HUES6 (cell line): ENCODE data around the gene KCNE4.

Experiments
- H3K27ac ChIP-seq: 2 replicates; pipeline ENCODE4 v1.7.0; 2013; ENCODE audit warnings: low read depth, mild to moderate bottlenecking, low read length, inconsistent platforms
- H3K27me3 ChIP-seq: 2 replicates; pipeline ENCODE4 v1.6.1; 2013; ENCODE audit warnings: low read length; ENCODE audit not compliant: control insufficient read depth, insufficient read depth
- H3K36me3 ChIP-seq: 2 replicates; pipeline ENCODE4 v1.6.1; 2013; ENCODE audit warnings: low read length; ENCODE audit not compliant: control insufficient read depth, insufficient read depth
- H3K4me1 ChIP-seq: 2 replicates; pipeline ENCODE4 v1.6.1; 2013; ENCODE audit warnings: low read length; ENCODE audit not compliant: control insufficient read depth, insufficient read depth
- H3K4me3 ChIP-seq: 2 replicates; pipeline ENCODE4 v1.5.1; 2013; ENCODE audit warnings: low read depth, low read length
- H3K9ac ChIP-seq: one replicate; pipeline ENCODE4 v1.6.1; 2013; ENCODE audit warnings: mild to moderate bottlenecking, low read length
- H3K9me3 ChIP-seq: 2 replicates; pipeline ENCODE4 v1.6.1; 2013; ENCODE audit warnings: low read depth, low read length; ENCODE audit not compliant: control insufficient read depth, insufficient read depth

KCNE4 gene

DNA sequence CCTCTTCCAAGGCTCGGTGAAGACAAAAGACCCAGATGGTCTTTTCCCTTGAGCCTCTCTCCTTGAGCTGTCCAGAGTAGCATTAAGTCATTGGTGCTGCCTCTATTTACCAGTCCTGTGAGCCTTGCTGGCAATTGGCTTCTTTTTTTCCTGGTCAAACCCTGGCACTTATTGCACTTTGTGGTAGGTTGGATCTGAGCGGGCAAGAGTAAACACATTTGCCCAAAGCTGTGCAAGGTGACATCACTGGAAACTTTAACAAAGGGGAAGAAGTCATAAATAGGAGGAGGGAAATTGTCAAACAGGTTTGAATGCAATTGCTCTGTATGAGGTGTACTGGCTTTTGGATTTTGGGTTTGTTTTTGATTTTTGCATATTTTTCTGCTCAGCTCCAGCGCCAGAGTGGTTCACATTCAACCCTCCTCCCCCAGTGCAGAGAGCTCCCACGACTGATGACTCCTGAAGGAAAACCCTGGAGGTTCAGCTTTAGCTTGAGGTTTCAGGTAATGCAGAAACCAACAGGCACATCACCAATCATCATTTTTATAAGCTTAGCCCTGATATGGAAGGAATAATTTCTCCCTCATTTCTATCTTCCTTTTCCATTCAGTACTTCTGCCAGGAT is 8.3 kb downstream of the KCNE4 start:
- no peak overlapping the region for H3K4me3 ChIP-seq
- H3K27ac ChIP-seq, result no peak overlapping the region
- H3K36me3 ChIP-seq, result no peaks in the 10 kb centered on the region
- H3K27me3 ChIP-seq, result no peaks in the 10 kb centered on the region
- H3K9ac ChIP-seq, result no peak overlapping the region
- no peaks in the 10 kb centered on the region; the same call in 1 of the 2 replicates for H3K9me3 ChIP-seq
- H3K4me1 ChIP-seq, result no peaks in the 10 kb centered on the region

DNA sequence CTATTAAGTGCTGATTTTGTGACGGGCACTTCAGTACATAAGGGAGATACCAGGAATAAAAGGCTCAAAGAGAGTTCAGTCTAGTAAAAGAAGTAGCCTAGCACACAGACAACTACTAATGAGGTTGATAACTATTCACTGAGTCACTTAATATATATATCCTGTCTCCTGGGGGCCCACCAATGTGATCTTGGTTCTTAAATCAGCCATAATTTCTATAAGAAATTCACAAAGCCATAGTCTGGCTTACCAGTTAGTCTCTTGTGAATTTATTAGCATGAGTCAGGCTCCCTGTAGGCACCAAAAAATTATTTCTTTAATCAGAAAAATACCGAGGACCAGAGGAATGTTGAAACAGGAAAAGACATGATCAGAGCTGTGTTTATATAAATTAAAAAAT is 10.4 kb downstream of the KCNE4 start:
- Histone ChIP-seq H3K9ac (no peak overlapping the region), H3K27ac (no peak overlapping the region), H3K4me1 (no peaks in the 10 kb centered on the region), H3K27me3 (no peaks in the 10 kb centered on the region), H3K4me3 (no peak overlapping the region), H3K36me3 (no peaks in the 10 kb centered on the region), H3K9me3 (no peaks in the 10 kb centered on the region; the same call in 1 of the 2 replicates)

DNA sequence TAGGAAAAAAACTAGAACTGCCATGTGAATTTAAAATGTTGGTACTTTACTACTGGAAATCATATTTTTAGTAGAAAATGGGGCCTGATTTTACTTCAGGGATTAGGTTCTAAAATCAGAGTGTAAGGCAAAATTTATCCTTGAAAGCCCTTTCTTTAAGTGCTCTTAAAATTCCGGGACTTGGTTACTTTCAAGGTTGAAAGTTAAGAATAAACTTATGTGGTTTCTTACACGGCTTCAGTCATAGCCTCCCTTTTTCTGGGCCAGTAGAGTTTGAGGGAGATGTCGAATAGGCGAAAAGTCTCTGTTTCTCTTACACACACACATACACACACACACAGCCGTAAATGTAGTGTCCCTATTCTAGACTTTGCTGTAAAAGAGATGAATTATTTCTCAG is 13.1 kb downstream of the KCNE4 start:
- Histone ChIP-seq H3K27me3 (no peaks in the 10 kb centered on the region), H3K9me3 (no peaks in the 10 kb centered on the region), H3K36me3 (no peaks in the 10 kb centered on the region), H3K27ac (no peak overlapping the region), H3K4me3 (no peak overlapping the region), H3K4me1 (no peaks in the 10 kb centered on the region), H3K9ac (no peak overlapping the region)

DNA sequence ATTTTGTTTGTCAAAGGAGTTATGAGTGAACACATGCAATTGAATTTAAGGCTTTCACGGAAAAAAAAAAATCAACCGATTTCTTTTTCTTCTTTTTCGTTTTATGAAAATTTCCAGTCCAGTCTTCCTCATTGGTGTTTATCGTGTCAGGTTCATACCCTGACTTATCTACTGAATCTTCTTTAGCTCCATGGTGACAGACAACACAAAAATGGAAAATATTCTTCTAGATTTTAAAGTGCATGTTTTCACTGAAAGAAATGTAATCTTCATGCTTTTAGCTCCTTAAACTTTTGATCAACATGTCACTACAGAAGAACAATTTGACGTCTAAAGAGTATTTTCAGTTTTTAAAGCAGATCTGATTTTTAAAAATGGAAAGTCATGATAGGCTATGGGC is 14.7 kb downstream of the KCNE4 start:
- H3K36me3 ChIP-seq, result no peaks in the 10 kb centered on the region
- H3K27ac ChIP-seq, result no peak overlapping the region
- no peaks in the 10 kb centered on the region for H3K9me3 ChIP-seq
- H3K4me3 ChIP-seq, result no peak overlapping the region
- H3K4me1 ChIP-seq, result no peaks in the 10 kb centered on the region
- no peaks in the 10 kb centered on the region for H3K27me3 ChIP-seq
- no peak overlapping the region for H3K9ac ChIP-seq

DNA sequence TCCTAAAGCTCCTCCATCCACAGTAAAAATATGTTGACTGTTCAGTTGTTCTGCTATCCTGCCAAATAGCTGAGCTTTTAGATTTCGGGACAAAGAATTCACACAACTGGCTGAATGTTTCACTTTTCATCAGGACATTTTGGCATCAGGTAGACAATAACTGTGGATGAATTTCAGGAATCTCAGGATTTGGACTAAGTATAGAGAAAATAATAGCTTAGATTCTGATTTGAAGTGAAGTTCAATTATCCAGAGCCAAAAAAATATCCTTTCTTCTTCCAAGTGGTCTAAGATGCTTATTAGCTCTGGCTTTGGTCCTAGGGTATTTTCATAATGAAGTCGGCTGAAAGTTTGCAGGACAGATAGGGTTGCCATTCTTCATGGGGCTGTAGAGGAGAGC is 16.1 kb downstream of the KCNE4 start:
- no peaks in the 10 kb centered on the region for H3K36me3 ChIP-seq
- H3K4me3 ChIP-seq, result no peak overlapping the region
- H3K9me3 ChIP-seq, result no peaks in the 10 kb centered on the region
- no peak overlapping the region for H3K9ac ChIP-seq
- H3K27ac ChIP-seq, result no peak overlapping the region
- H3K27me3 ChIP-seq, result no peaks in the 10 kb centered on the region
- no peaks in the 10 kb centered on the region for H3K4me1 ChIP-seq

DNA sequence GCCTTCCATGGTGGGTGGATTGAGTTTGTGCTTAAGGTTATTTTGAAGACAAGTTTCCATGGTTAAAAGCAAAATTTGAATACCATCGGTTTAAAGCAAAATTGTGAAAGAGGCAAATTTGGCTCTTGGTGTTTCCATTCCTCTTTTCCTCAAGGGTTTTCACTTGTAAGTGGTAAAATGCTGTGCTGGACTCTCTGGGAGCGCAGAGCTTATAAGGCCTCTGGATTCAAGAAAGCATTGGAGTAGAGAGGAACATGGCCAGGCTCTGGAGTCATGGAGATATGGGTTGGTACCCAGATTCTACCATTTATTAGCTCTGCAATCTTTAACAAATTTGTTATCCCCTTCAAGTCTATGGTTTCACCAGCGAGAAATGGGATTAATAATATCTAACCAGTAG is 17.5 kb downstream of the KCNE4 start:
- Histone ChIP-seq H3K4me1 (no peaks in the 10 kb centered on the region), H3K27me3 (no peaks in the 10 kb centered on the region), H3K27ac (no peak overlapping the region), H3K9ac (no peak overlapping the region), H3K36me3 (no peaks in the 10 kb centered on the region), H3K4me3 (no peak overlapping the region), H3K9me3 (no peaks in the 10 kb centered on the region)

DNA sequence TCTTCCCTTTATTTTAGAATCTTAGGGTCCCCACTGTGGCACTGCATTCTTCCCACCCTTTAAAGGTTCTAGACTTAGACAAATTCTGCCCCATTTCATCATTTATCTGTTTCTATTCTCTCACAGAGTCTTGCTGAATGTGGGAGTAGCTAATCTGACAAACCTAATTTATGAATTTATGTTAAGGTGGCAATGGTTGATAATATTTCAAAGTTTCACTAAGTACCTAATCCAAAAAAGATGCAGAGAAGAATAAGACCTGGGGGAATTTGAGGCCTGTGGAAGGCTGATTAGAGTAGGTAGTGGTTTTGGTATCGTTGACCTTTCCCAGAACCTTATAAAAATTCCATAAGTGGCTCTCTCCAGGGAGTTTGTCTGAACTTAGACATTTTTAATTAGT is 18.0 kb downstream of the KCNE4 start:
- H3K9me3 ChIP-seq, result no peaks in the 10 kb centered on the region
- no peaks in the 10 kb centered on the region for H3K36me3 ChIP-seq
- H3K4me1 ChIP-seq, result no peaks in the 10 kb centered on the region
- H3K4me3 ChIP-seq, result no peak overlapping the region
- H3K27me3 ChIP-seq, result no peaks in the 10 kb centered on the region
- no peak overlapping the region for H3K9ac ChIP-seq
- no peak overlapping the region for H3K27ac ChIP-seq

DNA sequence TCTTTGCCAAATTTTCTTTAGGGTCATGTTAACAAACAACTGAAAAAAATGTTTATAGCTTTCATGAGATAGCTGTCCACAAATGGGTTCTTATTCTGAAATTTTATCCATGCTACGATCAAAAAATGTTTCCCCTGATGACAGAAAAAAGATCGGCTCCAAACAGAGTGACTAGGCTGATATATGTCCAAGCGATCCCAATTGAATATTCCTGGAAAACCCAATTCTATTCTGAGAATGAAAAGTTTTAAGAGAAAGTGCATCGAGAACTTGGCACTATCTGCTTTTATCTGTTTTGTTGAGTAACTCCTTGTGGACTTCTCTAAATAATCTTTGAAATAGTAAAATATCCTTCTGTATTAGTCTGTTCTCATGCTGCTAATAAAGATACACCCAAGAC is 19.1 kb downstream of the KCNE4 start:
- Histone ChIP-seq H3K27ac (no peak overlapping the region), H3K9ac (no peak overlapping the region), H3K4me3 (no peak overlapping the region), H3K27me3 (no peaks in the 10 kb centered on the region), H3K36me3 (no peaks in the 10 kb centered on the region), H3K4me1 (no peaks in the 10 kb centered on the region), H3K9me3 (no peaks in the 10 kb centered on the region)

DNA sequence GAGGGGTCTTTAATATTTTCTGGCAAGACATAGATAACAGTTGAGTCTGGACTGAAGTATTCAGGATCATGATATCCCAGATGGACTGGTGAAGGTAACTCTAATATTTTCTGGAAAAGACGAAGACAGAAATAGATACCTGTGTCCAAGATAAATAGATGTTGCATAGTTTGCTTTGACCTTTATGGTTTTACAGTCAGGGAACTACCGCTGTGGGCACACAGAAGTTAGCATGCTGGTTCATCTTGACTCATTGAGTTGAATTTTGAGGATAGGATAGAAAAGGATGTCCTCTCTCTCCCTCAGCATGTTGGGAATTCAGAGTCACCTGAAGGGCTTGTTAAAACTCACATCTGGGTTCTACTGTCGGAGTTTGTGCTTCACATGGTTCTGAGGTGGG is 20.8 kb downstream of the KCNE4 start:
- H3K36me3 ChIP-seq, result no peaks in the 10 kb centered on the region
- no peak overlapping the region for H3K27ac ChIP-seq
- H3K27me3 ChIP-seq, result no peaks in the 10 kb centered on the region
- no peak overlapping the region for H3K9ac ChIP-seq
- no peak overlapping the region for H3K4me3 ChIP-seq
- H3K9me3 ChIP-seq, result peaks cover 4% of the 10 kb centered on the region; the same call in 1 of the 2 replicates
- no peaks in the 10 kb centered on the region for H3K4me1 ChIP-seq

DNA sequence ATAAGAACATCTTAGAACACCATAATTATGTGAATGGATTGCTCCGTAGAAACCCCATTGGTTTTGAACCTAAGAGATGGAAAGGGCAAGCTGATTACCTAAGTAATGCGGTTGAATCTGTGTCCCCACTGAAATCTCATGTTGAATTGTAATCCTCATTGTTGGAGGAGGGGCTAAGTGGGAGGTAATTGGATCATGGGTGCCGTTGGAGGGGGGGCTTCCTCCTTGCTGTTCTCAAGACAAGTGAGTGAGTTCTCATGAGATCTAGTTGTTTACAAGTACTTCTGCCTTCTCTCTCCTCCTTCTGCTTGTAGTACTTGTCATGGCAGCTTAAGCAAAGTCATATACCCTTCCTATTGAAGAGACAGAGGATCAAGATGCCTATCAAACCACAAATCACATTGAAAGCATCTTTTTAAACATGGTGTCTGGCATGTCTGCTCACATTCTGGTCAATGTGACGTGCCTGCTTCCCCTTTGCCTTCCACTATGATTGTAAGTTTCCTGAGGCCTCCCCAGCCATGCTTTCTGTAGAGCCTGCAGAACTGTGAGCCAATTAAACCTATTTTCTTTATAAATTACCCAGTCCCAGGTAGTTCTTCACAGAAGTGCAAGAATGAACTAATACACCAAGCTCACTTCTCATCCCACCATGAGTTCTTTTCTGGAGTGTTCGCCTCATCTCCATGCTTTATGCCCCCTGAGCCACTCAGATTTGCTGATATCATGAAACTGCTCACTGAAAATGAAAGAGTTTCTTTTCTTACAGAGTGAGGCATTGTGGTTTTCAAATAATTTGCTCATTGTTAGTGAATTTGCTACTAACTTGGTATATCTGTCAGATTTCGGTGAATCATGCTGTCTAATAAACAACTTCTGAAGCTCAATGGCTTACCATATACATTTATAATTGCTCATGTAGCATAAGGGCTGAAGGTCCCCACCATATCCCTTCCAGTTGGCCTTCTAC is 23.6 kb downstream of the KCNE4 start:
- H3K9ac ChIP-seq, result no peak overlapping the region
- H3K9me3 ChIP-seq, result peaks cover 4% of the 10 kb centered on the region; the same call in 1 of the 2 replicates
- no peaks in the 10 kb centered on the region for H3K36me3 ChIP-seq
- H3K4me3 ChIP-seq, result no peak overlapping the region
- H3K27me3 ChIP-seq, result no peaks in the 10 kb centered on the region
- no peaks in the 10 kb centered on the region for H3K4me1 ChIP-seq
- no peak overlapping the region for H3K27ac ChIP-seq

DNA sequence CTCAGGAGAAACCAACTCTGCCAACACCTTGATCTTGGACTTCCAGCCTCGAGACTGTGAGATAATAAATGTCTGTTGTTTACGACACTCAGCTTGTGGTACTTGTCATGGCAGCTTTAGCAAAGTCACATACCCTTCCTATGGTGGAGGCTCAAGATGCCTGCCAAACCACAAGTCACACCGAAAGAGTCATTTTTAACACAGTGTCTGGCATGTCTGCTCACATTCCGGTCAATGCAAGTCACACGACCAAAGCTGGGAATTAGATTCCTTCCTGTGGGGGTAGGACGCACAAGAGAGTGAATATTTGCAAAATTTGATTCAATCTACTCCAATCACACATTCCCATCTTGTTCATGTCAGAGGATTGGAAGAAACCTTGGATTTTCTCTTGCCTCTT is 24.6 kb downstream of the KCNE4 start:
- no peak overlapping the region for H3K27ac ChIP-seq
- no peak overlapping the region for H3K9ac ChIP-seq
- no peaks in the 10 kb centered on the region for H3K36me3 ChIP-seq
- no peaks in the 10 kb centered on the region for H3K27me3 ChIP-seq
- no peak overlapping the region for H3K4me3 ChIP-seq
- no peaks in the 10 kb centered on the region for H3K4me1 ChIP-seq
- peaks cover 4% of the 10 kb centered on the region; the same call in 1 of the 2 replicates for H3K9me3 ChIP-seq
